ENCODE data around the gene SLC6A6. TPM values are rescaled to one million over a fixed set of nuclear protein-coding genes. Genes with fewer than 3 reads are reported as not detected.

SLC6A6 gene
- total RNA-seq, 1 donor from 2014 or later = 21.1 TPM

- DNase-seq (ENCODE audit: extremely low read depth, low read depth, low spot score) = no peak
Observed at GRCh38 chr3:14516738-14517345, 114.4 kb downstream of the SLC6A6 start.

- no peak for DNase-seq (ENCODE audit: extremely low read depth, low read depth, low spot score)
Observed at GRCh38 chr3:14517601-14518431, 115.4 kb downstream of the SLC6A6 start.

DNA sequence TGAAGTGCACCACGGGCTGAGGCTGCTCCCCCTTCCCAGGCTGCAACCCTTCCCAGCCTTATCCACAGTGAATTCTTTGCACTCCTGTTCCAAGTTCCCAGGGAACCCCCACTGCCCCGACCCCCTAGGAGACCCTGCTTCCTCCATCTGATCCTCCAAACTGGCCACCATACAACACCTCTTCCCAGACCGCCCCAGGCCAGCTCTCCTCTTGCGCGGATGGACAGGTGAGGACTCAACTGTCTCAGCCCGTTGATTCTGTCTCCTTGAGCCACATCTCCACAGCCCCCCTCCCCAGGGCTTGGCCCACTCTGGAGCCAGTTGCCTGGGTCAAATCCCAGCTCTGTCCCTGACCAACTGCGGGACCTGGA lies 116.0 kb downstream of the SLC6A6 start:
- DNase-seq (ENCODE audit: extremely low read depth, low read depth, low spot score) = no peak

DNA sequence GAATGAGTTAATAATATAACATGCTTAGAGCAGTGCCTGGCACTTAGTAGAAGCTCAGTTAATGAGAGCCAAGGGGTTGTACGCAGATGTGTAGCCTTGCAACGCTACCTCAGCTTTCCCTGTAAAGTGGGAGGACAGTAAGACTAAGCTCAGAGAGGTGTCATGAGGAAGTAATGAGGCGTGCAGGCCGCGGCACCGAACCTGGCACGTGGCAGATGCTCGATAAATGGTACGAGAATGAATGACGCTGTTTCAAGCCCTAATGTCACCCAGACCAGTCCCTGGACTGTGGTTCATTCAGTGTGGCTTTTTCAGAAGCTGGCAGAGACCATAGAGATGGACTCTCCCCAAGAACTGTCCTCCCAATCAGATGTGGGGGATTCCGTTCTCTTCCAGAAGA lies 116.5 kb downstream of the SLC6A6 start:
- DNase-seq (ENCODE audit: extremely low read depth, low read depth, low spot score) = no peak

DNA sequence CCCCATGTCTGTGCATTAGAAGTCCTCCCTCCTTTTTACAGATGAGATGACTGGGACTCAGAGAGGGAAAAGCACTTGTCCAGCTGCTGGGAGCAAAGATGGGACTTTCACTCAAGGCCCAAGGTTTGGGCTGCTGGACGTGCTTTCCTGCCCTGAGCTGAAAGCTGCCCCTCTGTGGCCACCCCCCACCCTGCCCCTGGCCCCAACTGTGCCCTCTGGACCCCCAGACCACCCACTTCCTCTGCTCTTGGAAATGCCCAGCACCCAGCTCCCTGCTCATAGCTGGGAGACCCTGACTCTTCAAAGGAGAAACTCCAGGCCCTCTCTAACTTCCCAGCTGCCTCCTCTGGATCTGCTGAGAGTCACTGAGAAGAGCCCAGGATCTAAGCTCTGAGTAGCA lies 117.0 kb downstream of the SLC6A6 start:
- DNase-seq (ENCODE audit: extremely low read depth, low read depth, low spot score) = no peak

DNA sequence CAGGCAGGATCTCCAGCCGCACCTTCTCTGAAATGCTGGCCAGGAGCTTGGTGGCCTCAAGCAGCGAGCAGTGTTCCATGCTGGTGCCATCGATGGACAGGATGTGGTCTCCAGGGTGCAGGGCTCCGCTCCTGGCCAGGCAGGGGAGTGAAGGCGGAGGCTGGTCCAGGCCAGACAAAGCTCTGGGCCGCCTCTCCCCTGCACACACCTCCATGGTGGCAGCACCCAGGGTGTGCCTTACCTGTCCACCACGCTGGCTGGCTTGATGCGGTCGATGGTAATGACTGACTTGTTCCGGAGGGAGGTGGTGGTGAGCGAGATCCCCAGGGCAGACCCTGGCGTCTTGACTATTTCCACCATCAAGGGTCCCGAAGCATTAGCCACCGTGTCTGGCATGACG lies 117.7 kb downstream of the SLC6A6 start:
- no peak for DNase-seq (ENCODE audit: extremely low read depth, low read depth, low spot score)

DNA sequence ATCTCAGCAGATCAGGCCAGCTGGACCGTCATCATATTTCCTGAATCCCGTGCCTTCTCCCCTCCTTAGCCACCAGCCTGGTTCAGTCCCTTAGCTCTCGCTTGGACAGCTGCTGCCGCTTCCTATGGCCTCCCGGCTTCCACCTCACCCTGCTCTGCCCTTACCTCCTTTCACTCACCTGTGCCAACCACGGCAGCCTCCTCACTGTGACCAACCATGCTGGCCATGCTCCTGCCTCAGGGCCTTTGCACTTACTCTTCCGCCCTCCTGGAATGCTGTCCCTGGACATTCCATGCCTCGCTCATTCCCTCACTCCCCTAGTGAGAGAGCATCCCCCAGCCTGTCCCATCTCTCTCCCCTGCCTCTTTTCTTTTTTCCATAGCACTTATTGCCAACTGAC lies 118.6 kb downstream of the SLC6A6 start:
- DNase-seq (ENCODE audit: extremely low read depth, low read depth, low spot score) = no peak

DNA sequence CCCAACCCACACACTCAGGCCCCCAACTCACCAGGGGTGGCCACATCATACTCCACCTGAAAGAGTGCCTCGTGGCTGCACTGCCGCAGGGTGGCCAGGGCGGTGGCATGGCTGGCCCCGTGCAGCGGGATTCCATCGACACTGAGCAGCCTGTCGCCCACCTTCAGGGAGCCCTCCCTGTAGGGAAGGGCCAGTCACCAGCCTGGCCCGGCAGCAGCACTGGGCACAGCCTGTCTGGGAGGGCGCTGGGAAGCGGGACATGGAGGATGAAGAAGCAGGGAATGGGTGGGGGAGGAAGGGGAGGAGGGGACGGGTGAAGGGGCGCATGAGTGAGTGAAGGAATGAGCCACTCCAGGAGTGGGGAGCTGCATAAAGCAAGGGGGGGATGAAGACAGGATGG lies 119.2 kb downstream of the SLC6A6 start:
- no peak for DNase-seq (ENCODE audit: extremely low read depth, low read depth, low spot score)

DNA sequence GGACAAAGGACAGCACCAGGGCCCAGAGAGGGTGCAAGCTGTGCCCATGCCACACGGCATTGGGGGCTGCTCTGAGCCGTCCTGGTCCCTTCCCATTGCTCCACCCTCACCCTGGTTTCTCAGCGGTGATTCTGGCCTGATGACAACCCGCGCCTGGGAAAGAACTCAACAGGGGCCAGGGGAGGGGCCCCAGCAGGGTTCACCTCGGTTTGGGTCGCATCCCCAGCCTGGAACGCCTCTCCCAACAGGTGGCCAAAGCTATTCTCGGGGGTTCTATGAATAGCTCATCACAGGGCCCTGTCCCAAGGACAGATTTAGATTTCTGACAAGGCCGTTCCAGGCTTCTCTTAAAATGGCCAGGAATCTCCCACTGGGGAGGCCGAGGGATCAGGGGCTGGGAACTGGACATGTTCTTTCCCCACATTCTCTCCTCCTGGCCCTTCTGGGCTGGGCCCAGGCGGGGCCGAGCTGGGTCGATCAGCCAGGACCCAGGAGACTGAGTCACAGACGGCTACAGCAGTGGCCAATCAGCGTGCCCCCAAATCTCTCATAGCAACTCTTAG lies 119.8 kb downstream of the SLC6A6 start:
- no peak for DNase-seq (ENCODE audit: extremely low read depth, low read depth, low spot score)

- DNase-seq (ENCODE audit: extremely low read depth, low read depth, low spot score) = no peak
Observed at GRCh38 chr3:14522768-14523167, 120.4 kb downstream of the SLC6A6 start.

DNA sequence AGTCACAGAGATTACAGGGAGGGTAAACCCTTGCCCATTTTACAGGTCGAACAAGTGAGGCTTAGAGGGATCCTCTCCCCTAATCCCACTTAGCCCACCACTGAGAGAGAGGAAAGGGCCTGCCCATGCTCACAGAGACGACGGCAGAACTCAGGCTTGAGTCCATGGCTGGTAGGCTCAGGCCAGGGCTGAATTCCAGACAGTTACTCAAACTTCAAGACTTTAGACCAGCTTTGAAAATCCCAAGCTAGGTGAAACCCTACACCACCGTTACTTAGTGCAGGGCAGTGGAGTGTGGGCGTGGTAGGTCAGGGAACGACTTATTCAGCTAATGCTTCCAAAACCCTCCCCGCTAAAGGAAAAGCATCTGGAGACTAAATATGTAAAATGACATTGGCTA lies 121.4 kb downstream of the SLC6A6 start:
- no peak for DNase-seq (ENCODE audit: extremely low read depth, low read depth, low spot score)

DNA sequence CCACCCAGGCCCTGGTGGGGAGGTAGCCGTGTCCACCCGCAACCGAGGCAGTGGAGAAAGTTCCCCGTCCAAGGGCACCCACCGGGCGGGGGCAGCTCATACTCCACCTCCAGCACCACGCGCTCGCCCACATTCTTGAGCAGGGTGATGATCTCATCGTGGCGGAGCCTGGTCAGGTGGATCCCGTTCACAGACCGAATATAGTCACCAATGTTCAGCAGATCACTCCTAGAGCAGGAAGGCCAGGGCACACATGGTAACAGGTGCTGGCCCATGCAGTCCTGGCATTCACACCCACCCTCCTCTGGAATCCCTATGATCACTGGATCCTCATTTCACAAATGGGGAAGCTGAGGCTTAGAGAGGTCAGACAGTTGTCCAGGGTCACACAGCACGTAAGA lies 121.9 kb downstream of the SLC6A6 start:
- no peak for DNase-seq (ENCODE audit: extremely low read depth, low read depth, low spot score)

GRCh38 chr3:14524920-14525660 lies 122.7 kb downstream of the SLC6A6 start:
- DNase-seq (ENCODE audit: extremely low read depth, low read depth, low spot score) = no peak

DNA sequence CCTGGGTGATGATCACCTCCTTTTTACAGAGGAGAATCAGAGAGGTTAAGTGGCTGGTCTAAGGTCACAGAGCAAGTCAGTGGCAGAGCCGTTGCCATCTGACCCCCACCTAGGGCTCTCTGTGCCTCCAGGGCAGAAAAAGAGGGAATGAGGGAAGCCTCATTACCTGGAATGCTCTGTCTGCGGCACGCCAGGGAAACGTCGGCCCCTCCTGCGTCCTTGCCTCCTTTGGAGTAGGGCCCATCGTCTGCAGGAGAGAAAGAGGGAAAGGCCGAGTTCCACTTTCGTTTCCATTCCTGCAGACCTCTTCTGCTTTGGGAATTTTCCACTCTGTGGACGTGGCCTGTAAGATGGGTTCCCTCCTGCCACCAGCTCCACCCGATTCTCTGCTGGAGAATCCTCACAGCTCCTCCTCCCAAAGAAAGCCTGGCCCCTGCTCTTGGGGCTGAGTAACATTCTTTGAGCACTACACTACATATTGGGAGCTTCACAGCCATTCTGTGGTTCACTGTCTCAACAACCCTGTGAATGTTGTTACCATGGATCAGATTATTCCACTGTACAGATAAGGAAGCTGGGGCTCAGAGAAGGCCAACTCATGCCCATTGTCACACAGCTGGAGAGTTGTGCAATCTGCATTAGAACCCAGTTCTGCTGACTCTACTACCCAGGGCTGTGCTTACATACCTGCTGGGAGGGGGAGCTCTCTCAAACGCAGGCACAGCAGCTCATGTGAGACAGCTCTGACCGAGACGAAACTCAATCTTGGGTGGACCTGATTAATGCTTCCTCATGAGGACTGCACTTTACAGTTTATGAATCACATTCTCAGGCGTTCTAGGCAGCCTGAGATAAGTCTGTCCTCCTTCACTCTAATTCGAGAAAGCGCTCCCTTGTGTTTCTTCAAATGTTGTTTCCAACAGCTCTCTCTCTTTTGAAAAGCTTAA lies 123.6 kb downstream of the SLC6A6 start:
- no peak for DNase-seq (ENCODE audit: extremely low read depth, low read depth, low spot score)

DNA sequence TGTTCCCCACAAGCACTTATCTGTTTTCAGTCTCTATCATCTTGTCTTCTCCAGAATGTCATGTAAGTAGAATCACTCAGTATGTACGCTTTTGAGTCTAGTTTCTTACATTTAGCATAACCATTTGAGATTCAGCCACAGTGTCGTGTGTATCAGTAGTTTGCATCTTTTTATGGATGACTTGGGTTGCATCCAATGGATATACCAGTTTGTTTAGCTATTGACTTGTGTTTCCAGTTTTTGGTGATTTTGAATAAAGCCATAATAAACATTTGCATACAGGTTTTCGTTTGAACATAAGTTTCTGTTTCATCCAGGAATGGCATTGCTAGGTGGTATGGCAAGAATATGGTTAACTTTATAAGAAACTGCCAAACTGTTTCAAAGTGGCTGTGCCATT lies 125.7 kb downstream of the SLC6A6 start:
- no peak for DNase-seq (ENCODE audit: extremely low read depth, low read depth, low spot score)

- DNase-seq (ENCODE audit: extremely low read depth, low read depth, low spot score) = no peak
Observed at GRCh38 chr3:14531856-14532395, 129.5 kb downstream of the SLC6A6 start.

- DNase-seq (ENCODE audit: extremely low read depth, low read depth, low spot score) = no peak
Observed at GRCh38 chr3:14532691-14533456, 130.5 kb downstream of the SLC6A6 start.

DNA sequence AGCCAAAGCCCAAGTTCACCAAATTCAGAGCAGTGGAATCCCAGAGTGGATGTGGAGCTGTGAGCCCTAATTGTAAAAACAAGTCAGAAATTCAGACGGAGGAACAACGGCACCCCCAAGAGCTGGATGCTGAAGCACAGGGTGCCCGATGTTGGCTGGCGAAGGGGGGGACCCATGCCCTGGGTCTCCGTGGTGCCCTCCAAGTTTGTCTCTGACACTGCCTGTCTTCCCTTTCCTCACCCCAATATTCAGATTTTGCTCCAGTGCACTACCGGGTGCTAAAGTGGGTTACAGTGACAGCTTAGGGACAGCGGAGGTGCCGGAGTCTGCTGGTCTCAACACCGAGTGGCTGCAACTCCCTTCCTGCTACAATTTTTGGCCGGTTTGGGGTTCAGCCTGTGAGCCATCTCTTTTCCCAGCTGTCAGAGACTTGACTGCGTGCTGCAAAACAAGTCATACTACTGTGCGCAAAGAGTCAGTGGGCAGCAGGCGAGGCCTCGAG lies 131.1 kb downstream of the SLC6A6 start:
- DNase-seq (ENCODE audit: extremely low read depth, low read depth, low spot score) = no peak

- no peak for DNase-seq (ENCODE audit: extremely low read depth, low read depth, low spot score)
Observed at GRCh38 chr3:14534516-14535191, 132.2 kb downstream of the SLC6A6 start.

Data from glomerular endothelial cell (primary cell).